ENCODE data around the gene PLXNA2.

PLXNA2 gene

DNA sequence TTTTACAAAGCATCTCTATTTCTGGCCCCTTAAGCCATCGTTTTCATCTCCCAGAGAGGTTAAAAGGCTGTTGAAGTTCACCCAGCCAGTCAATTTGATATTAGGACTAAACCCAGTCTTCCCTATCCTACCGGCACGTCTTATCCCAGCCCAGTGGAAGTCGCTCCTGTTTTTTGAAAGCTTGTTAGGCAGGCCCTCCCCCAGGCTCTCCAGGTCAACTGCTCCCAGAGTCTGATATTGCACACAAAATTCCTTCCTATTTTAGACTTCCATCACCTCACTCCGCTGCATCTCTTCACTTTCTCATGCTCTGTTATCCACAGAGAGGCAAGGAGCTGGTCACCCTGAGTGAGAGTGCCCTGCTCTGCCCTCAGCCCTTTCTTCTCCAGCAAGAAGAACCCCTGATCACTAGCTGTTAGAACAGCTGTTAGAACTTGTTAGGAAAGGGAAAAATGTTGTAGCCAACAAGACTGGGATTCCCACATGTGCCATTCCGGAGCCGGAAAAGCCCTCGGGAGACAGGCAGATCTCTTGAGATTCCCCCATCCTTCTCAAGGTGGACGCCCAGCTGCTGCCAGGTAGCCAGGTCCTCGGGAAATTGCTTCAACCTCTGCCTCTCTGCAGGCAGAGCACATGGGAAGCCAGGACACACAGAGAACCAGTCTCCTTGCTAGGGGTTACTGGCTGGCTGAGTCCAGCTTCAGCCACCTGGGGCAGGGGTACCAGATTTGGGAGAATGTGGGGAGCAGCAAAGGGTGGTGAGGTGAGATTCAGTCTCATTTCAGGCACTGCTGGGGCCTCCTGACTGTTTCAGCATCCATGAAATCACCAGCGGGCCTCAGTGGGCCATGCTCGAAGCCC is 25.7 kb downstream of the PLXNA2 start:
- no peaks in the 10 kb centered on the region for H3K36me3 Mint-ChIP-seq (ENCODE audit: low read depth)
- H3K27me3 Mint-ChIP-seq (ENCODE audit: low read depth) = peaks cover 30% of the 10 kb centered on the region
- no peaks in the 10 kb centered on the region for H3K9me3 Mint-ChIP-seq
- H3K27ac Mint-ChIP-seq = no peak overlapping the region
- no peak overlapping the region for H3K4me3 Mint-ChIP-seq
- no peaks in the 10 kb centered on the region for H3K4me1 Mint-ChIP-seq (ENCODE audit: low read depth)
- no peak for DNase-seq (ENCODE audit: low spot score)

DNA sequence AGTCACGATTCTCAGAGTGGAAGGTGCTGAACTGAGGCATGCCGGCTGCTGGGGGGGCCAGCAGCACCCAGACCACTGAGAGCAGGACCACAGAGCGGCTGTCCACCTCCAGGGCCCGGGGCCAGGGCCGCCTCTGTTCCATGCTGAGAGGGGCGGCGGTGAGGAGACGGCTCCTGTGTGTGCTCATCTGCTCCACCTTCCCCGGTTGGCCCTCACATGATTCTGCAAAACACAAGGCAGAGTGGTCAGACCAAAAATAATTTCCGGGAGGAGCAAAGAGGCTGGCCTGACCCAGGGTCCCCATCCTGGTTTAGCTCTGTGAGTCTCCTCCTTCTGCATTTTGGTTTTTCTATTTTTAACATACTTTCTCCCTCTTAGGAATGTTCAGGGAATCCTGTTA is 26.4 kb downstream of the PLXNA2 start:
- Mint-ChIP-seq H3K4me1 (ENCODE audit: low read depth) (no peaks in the 10 kb centered on the region), H3K4me3 (no peak overlapping the region), H3K9me3 (no peaks in the 10 kb centered on the region), H3K36me3 (ENCODE audit: low read depth) (no peaks in the 10 kb centered on the region), H3K27ac (no peak overlapping the region), H3K27me3 (ENCODE audit: low read depth) (peaks cover 29% of the 10 kb centered on the region)
- DNase-seq (ENCODE audit: low spot score) = no peak

DNA sequence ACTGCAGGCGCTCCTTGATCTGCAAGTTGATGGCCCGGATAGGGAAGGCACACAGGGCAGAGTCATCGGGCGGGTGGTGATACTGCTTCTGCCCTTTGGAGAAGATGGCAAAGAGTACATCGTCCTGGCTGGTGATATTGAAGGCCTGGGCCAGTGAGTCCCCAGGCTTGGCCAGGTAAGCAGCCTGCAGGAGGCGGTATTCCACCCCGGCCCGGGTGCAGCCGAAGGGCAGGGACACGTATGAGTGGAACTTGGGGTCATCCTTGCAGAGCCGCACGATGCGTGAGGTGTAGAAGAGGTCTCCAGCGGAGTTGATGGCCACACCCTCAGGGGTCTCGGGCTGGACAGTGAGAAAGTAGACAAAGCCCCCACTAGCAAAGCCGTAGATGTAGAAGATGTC is 27.4 kb downstream of the PLXNA2 start:
- Mint-ChIP-seq H3K9me3 (no peaks in the 10 kb centered on the region), H3K4me3 (no peak overlapping the region), H3K27ac (no peak overlapping the region), H3K27me3 (ENCODE audit: low read depth) (peaks cover 26% of the 10 kb centered on the region), H3K36me3 (ENCODE audit: low read depth) (no peaks in the 10 kb centered on the region), H3K4me1 (ENCODE audit: low read depth) (no peaks in the 10 kb centered on the region)
- no peak for DNase-seq (ENCODE audit: low spot score)

DNA sequence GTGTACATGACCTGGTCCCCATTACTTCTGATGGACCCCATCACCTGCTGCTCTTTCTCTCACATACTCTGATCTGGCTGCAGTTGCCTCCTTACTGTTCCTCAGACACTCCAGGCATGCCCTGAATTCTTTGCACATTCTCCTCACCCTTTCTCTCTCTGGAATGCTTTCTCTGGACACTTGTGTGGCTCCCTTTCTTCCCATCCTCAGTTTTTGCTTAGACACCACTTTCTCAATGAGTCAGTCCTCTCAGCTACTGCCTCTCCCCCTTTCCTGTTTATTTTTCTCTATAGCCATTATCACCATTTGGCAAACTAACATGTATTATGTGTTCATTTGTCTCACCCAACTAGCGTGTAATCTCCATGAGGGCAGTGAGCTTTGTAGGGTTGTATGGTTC is 28.1 kb downstream of the PLXNA2 start:
- Mint-ChIP-seq H3K4me1 (ENCODE audit: low read depth) (no peaks in the 10 kb centered on the region), H3K4me3 (no peak overlapping the region), H3K27me3 (ENCODE audit: low read depth) (peaks cover 29% of the 10 kb centered on the region), H3K9me3 (no peaks in the 10 kb centered on the region), H3K36me3 (ENCODE audit: low read depth) (no peaks in the 10 kb centered on the region), H3K27ac (no peak overlapping the region)
- no peak for DNase-seq (ENCODE audit: low spot score)

DNA sequence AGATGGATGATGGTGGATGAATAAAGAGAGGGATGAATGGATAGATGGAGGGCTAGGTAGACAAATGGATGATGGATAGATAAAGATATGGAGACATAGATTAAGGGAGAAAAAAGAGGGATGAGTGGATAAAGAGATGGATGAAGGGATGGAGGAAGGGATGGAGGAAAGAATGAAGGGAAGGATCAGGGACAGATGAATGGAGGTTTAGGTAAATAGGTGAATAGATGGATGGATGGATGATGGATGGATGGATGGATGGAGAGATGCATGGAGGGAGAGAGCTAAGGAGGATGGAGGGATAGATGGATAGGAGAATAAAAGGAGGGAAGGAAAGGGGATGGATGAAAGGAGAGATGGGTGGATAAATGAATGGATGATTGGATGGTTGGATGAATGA is 28.8 kb downstream of the PLXNA2 start:
- H3K27me3 Mint-ChIP-seq (ENCODE audit: low read depth) = peaks cover 24% of the 10 kb centered on the region

DNA sequence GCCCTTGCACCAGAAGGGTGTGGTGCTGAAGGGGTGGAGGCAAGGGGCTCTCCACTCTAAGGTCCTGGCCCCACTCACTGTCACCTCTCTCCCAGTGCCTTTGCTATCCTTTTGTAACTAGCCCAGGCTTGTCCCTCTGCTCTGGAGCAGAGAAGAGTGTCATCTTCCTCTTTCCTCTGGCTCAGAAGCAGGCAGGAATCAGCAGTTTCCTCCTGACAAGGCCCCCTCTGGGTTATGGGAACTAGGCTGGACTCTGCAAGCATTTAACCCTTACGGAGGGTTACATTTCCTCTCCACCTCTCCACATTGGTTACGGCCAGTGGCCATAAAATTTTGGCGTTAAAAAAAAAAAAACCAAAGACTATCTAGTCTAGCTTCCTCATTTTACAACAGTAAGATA is 30.4 kb downstream of the PLXNA2 start:
- H3K4me3 Mint-ChIP-seq = no peak overlapping the region
- H3K27ac Mint-ChIP-seq = no peak overlapping the region
- peaks cover 17% of the 10 kb centered on the region for H3K27me3 Mint-ChIP-seq (ENCODE audit: low read depth)
- no peak for DNase-seq (ENCODE audit: low spot score)
- H3K4me1 Mint-ChIP-seq (ENCODE audit: low read depth) = no peaks in the 10 kb centered on the region
- no peaks in the 10 kb centered on the region for H3K9me3 Mint-ChIP-seq
- no peaks in the 10 kb centered on the region for H3K36me3 Mint-ChIP-seq (ENCODE audit: low read depth)

More for the DNA sequence above, 28.8 kb downstream of the PLXNA2 start:
- DNase-seq (ENCODE audit: low spot score) = no peak
- no peak overlapping the region for H3K4me3 Mint-ChIP-seq
- H3K4me1 Mint-ChIP-seq (ENCODE audit: low read depth) = no peaks in the 10 kb centered on the region
- no peaks in the 10 kb centered on the region for H3K36me3 Mint-ChIP-seq (ENCODE audit: low read depth)
- no peak overlapping the region for H3K27ac Mint-ChIP-seq
- H3K9me3 Mint-ChIP-seq = no peaks in the 10 kb centered on the region

DNA sequence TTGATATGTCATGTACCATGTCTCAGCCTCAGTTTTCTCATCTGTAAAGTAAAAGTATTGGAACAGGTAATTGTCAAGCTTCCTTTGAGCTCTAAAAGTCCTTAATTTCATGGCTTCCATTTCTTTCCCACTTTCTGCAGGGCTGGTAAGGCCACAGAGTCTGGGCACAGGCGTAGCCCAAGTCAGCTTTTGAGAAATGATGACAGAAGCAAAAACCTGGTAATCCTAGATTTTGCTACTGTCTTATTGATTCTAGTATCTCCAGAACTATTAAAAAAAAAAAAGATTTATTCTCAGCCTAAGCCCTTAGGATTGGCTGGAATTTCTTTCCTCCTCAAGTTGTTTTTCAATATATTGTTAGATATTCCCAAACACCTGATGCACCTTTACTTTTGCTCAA is 31.3 kb downstream of the PLXNA2 start:
- no peaks in the 10 kb centered on the region for H3K36me3 Mint-ChIP-seq (ENCODE audit: low read depth)
- no peak overlapping the region for H3K4me3 Mint-ChIP-seq
- no peaks in the 10 kb centered on the region for H3K4me1 Mint-ChIP-seq (ENCODE audit: low read depth)
- H3K9me3 Mint-ChIP-seq = no peaks in the 10 kb centered on the region
- peaks cover 15% of the 10 kb centered on the region for H3K27me3 Mint-ChIP-seq (ENCODE audit: low read depth)
- no peak for DNase-seq (ENCODE audit: low spot score)
- no peak overlapping the region for H3K27ac Mint-ChIP-seq

DNA sequence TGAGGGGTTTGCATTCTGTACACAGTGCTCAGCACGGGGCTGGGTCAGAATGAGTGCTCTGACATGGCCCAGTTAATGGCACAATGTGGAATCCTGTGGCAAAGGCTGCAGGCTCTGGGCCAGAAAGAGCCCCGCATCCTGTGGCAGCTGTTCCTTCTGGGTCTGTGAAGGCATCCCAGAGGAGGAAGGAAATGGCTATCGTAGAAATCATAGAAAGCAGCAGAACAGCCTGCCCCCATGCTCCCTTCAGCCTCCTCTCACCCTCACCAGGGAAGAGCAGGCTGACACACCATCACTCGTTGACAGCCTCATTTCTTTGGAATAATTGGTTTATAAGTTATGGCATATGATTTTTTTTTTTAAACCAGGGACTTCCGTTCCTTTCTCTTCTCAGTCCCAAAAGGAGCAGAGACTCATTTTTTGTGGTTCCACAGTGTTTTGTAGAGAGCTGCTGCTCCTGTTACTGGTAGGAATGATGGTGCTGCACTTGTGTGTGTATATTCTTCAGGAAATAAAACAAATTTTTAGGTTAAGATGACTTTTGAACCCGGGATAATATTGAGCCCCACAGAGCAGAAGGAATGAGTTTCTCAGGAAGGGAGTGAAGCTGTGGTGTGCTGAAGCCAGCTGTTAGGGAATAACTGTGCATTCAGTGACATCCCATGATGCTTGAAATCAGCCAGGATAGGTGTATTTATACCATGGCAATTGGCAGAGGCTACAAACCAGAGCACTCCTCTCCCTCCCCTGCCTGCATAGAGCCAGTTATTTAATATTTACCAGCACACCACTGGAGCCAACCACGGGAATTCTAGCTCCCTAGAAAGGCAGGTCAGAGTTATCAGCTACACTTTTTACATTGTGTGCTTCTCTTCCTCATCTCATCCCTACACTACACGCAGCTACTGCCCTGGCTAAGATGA is 32.0 kb downstream of the PLXNA2 start:
- Mint-ChIP-seq H3K27ac (no peak overlapping the region), H3K4me3 (no peak overlapping the region), H3K4me1 (ENCODE audit: low read depth) (no peaks in the 10 kb centered on the region), H3K9me3 (no peaks in the 10 kb centered on the region), H3K27me3 (ENCODE audit: low read depth) (peaks cover 15% of the 10 kb centered on the region), H3K36me3 (ENCODE audit: low read depth) (no peaks in the 10 kb centered on the region)
- no peak for DNase-seq (ENCODE audit: low spot score)

DNA sequence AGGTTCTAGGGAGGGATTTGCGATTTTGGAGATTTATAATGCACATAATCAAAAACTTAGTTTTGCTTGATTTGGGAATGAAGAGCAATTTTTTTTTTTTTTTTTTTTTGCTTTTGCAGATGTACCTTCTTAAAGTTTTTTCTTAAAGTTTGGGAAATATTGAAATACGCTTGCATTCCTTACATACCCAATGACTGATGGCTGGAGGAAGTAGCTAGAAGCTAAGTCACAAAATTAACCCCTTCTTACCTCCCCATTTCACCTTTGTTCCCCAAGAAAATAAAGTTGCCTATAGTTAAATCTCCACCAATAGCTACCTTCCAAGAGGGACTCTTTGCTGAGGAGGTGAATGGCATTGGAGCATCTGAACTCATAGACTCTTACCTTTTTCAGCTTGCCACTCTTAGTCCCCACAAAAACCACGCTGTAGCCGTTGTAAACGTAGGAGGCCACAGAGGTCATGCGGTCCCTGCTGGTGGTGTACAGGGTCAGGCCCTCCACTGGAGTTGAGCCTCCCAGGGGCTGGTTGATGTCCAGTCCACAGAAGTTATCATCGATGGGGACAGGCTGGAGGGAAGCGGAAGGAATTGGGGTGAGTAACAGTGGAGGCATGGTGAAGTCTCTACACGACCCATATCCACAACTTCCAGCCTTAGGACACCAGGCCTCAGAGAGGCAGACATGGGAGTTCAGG is 34.1 kb downstream of the PLXNA2 start:
- Mint-ChIP-seq H3K9me3 (no peaks in the 10 kb centered on the region), H3K4me1 (ENCODE audit: low read depth) (no peaks in the 10 kb centered on the region), H3K27me3 (ENCODE audit: low read depth) (peaks cover 10% of the 10 kb centered on the region), H3K36me3 (ENCODE audit: low read depth) (no peaks in the 10 kb centered on the region), H3K4me3 (no peak overlapping the region), H3K27ac (no peak overlapping the region)
- DNase-seq (ENCODE audit: low spot score) = no peak

DNA sequence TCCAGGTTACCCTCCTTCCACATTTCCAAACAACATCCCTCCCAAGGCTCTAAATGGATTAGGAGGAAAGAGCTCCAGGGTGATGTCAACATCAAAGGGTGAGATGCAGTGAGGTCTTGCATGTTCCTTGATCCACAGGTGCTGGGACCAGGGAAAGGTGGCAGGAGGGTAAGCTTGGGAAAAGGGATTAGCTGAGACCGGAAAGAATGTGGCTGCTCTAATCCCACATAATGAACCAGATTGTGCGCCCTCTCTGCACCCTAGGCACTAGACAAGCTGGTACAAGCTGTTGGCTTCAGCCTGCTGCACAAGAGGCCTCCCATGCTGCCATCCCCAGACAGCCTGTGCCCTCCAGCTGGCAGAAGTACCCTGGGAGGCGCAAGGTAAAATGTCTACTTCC is 34.9 kb downstream of the PLXNA2 start:
- H3K4me3 Mint-ChIP-seq = no peak overlapping the region
- H3K9me3 Mint-ChIP-seq = no peaks in the 10 kb centered on the region
- H3K4me1 Mint-ChIP-seq (ENCODE audit: low read depth) = no peaks in the 10 kb centered on the region
- peaks cover 10% of the 10 kb centered on the region for H3K27me3 Mint-ChIP-seq (ENCODE audit: low read depth)
- no peaks in the 10 kb centered on the region for H3K36me3 Mint-ChIP-seq (ENCODE audit: low read depth)
- no peak overlapping the region for H3K27ac Mint-ChIP-seq
- DNase-seq (ENCODE audit: low spot score) = no peak

DNA sequence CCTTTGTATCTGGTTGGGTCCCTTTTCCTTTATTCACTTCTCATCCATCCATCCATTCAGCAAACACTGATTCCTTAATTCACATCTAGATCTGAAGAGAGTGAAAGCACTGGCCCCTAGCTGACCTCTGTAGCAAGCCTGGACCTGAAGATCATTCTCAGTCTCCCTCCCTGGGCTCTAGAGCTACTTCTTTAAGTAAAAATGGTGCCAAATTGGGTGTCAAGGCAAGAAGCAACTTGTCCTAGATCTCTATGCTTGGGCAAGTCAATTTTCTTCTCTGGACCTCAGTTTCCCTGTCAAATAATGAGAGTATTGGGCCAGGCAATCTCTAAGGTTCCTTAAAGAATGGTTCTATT is 36.1 kb downstream of the PLXNA2 start:
- Mint-ChIP-seq H3K27me3 (ENCODE audit: low read depth) (peaks cover 6% of the 10 kb centered on the region), H3K9me3 (no peaks in the 10 kb centered on the region), H3K4me1 (ENCODE audit: low read depth) (no peaks in the 10 kb centered on the region), H3K4me3 (no peak overlapping the region), H3K36me3 (ENCODE audit: low read depth) (no peaks in the 10 kb centered on the region), H3K27ac (no peak overlapping the region)
- DNase-seq (ENCODE audit: low spot score) = no peak

DNA sequence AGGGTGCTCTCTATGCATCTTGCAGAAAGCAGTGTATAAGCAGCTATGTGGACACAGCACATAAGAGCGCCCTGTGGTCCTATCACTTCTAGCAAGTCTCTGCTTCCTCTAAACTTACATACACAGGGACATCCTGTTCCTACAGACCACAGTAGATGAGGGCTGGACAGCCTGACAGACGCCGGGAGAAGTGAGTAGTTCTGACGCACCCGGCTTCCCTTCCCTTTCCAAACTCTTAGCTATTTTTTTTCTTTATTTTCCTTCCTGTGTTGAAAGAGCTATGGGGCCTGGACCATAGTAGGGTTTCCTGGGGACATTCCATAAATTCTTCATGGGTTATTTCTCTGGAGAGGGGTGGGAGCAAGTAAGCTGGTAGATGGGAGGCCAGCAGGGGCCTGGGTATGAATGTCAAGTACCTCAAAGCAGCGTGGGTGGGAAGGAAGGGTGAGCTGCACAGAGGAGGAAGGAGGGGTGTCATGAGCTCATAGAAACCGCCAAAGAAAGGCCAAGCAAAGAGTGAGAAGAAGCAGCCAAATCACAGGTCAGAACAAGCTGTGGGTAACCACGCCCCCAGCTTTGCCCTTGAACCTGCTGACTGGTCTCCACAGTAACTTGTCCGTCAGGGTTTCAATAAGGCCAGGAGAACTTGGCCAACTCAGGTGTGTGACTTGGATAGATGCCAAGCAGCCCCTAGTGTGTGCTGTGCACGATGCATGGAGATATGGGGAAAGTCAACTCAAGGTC is 36.6 kb downstream of the PLXNA2 start:
- Mint-ChIP-seq H3K27ac (no peak overlapping the region), H3K4me3 (no peak overlapping the region), H3K27me3 (ENCODE audit: low read depth) (peaks cover 6% of the 10 kb centered on the region), H3K9me3 (no peaks in the 10 kb centered on the region), H3K4me1 (ENCODE audit: low read depth) (no peaks in the 10 kb centered on the region), H3K36me3 (ENCODE audit: low read depth) (no peaks in the 10 kb centered on the region)
- no peak for DNase-seq (ENCODE audit: low spot score)

DNA sequence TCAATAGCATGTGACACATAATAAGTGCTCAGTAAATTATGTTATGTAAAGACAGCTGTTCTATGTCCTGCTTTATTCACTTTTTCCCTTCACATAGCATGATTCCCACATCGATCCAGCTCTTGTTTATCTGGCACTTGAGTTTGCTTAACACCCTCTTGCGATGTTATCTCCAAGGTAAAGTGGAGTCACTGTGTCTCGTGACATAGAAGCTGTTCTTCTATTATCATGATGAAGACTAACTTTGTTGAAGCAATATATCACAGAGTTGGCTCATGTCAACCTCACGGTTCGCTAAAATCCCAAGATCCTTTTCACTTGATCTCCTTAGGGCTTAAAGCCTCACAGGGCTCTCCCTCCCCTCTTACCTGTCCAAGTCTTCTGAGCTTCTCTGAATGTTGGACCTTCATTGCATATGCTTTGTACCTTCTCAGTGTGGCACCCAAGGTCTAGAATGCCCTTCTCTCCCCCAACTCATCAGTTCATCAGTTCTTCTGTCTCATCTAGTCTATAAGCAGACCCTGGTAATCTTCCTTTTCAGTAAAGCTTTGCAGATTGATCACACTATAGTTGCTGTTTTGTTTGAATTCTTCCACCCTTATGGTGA is 38.0 kb downstream of the PLXNA2 start:
- Mint-ChIP-seq H3K4me3 (no peak overlapping the region), H3K27me3 (ENCODE audit: low read depth) (peaks cover 2% of the 10 kb centered on the region), H3K27ac (no peak overlapping the region), H3K4me1 (ENCODE audit: low read depth) (no peaks in the 10 kb centered on the region), H3K9me3 (no peaks in the 10 kb centered on the region), H3K36me3 (ENCODE audit: low read depth) (no peaks in the 10 kb centered on the region)
- DNase-seq (ENCODE audit: low spot score) = no peak
